NCI-H510A (cell line): Measurements from ENCODE around the gene TSPAN18.

Experiments used
- DNase-seq: peaks from one replicate; lab custom pipeline; 2025; lab: John Stamatoyannopoulos, UW

TSPAN18 gene

GRCh38 chr11:44759743-44760476 is 33.1 kb downstream of the TSPAN18 start:
- no peak for DNase-seq

- DNase-seq = no peak
Measured at GRCh38 chr11:44760477-44760872, 33.7 kb downstream of the TSPAN18 start.

DNA sequence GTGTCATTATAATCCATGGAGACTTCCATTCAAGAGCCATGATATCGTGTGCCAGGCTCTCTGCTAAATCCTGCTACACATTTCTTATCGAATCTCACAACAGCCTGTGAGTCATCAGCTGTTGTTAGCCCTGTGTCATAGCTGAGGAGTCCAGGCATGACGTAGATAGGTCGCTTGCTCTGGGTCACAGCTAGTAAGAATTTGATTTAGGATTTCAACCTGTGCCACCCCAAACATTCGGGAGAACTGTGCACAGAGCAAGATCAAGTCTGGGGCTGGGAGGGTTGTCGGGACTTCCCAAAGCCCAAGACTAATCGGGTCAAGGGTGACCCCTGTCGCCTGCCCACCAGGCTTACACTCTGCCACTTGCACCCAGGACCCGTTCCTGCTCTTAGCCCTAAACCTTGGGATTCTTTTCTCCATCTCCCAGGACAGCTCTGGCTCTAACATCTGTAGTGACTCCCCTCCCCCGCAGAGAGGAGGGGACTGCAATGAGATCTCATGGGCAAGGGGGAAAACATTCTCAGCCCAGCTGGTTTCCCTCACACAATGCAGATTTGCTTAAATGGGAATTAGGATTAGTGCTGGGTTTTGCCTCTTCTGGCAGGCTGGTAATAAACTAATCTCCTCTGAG is 34.3 kb downstream of the TSPAN18 start:
- DNase-seq = no peak

- no peak for DNase-seq
Measured at GRCh38 chr11:44761551-44761961, 34.8 kb downstream of the TSPAN18 start.

GRCh38 chr11:44763121-44763820 is 36.5 kb downstream of the TSPAN18 start:
- DNase-seq = no peak

DNA sequence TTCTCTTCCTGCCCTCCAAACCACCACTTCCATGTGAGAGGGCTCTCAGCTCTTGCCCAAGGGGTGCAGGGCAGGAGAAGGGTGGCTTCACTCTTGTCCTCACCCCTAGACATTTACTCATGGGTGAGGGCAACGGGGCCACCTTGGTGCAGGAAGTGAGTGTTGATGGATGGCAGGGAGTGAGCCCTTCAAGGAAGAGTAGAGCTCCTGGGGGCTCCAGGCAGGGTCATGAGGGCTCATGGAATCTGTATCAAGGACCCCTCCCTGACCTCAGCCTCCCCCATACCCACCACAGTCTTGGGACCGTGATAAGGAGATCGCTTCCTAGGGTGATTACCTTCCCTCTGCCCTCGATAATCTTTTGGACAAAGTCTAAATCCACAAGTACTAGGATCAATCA is 37.8 kb downstream of the TSPAN18 start:
- no peak for DNase-seq

DNA sequence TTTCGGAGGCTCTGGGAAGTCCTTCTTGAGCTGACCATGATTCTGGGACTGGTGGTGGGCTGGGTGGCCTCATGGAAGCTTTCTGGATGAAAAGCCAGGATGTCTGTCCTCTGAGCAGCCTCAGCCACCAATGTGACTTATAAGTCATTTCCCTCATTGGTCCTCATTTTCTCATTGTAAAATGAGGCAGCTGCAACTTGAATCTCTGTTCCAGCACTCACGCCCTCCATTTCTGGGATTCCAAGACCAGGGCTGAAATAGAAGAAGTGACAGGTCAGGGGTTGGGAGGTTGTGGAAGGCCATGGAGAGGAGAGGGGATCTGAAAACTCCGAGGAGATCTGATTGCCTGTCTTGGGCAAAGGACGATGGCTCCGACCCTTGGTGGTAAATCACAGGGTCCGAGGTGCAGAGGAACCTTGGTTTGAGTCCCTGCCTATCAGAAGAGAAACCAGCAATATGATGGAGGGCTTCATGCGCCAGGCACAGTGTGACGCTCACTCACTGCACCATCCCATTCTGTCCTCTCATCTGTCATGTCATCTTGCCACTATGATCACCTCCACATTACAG is 38.3 kb downstream of the TSPAN18 start:
- no peak for DNase-seq

- DNase-seq = no peak
Measured at GRCh38 chr11:44765676-44766075, 38.9 kb downstream of the TSPAN18 start.

GRCh38 chr11:44766112-44766971 is 39.6 kb downstream of the TSPAN18 start:
- DNase-seq = no peak

- no peak for DNase-seq
Measured at GRCh38 chr11:44766972-44767278, 40.2 kb downstream of the TSPAN18 start.

- DNase-seq = no peak
Measured at GRCh38 chr11:44767421-44767820, 40.7 kb downstream of the TSPAN18 start.

DNA sequence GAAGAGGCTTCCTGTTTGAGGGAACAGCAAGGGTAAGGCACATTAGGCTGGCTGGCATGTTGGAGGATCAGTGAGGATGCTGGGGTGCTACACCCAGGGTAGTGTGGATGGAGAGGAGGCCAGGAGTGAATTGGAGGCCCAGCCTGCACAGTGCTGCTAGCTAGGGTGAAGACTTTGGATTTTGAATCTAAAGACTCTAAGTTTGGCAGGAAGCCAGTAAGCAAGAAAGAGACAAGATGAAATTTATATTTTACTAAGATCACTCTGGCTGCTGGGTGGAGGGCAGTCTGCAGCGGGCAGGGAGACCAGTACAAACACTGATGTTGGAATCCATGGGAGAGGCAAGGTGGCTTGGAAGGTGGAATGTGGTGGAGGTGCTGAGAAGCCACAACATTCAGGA is 43.6 kb downstream of the TSPAN18 start:
- DNase-seq = no peak

GRCh38 chr11:44771252-44771734 is 44.5 kb downstream of the TSPAN18 start:
- DNase-seq = no peak

- no peak for DNase-seq
Measured at GRCh38 chr11:44771841-44772240, 45.1 kb downstream of the TSPAN18 start.

DNA sequence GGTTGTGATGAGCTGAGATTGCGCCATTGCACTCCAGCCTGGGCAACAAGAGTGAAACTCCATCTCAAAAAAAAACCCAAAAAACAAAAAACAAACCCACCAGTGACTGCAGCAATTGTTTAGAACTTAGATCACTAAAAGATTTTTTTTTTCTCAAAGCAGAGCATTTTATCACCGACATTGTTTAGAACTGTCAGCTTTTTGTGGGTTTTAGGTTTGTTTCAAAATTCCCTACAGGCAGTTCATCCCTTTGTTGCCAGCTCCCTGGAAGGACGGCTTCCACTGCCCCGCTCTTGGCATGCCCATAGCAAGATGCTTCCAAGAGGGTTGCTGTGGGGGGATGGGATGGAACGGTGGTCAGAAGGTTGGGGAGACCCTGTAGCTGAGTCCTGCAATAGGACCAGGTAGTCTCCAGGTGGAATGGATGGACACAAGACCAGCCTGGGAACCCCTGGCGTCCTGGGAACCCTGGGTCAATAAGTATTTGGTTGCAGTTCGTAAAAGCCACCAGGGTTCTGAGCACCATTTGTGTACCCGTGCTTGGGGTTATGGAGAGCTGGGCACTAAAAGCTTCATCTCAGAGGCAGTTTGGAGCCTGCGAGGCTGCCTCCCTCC is 46.7 kb downstream of the TSPAN18 start:
- DNase-seq = no peak

- DNase-seq = no peak
Measured at GRCh38 chr11:44774108-44774507, 47.3 kb downstream of the TSPAN18 start.

- no peak for DNase-seq
Measured at GRCh38 chr11:44774731-44775130, 48.0 kb downstream of the TSPAN18 start.

DNA sequence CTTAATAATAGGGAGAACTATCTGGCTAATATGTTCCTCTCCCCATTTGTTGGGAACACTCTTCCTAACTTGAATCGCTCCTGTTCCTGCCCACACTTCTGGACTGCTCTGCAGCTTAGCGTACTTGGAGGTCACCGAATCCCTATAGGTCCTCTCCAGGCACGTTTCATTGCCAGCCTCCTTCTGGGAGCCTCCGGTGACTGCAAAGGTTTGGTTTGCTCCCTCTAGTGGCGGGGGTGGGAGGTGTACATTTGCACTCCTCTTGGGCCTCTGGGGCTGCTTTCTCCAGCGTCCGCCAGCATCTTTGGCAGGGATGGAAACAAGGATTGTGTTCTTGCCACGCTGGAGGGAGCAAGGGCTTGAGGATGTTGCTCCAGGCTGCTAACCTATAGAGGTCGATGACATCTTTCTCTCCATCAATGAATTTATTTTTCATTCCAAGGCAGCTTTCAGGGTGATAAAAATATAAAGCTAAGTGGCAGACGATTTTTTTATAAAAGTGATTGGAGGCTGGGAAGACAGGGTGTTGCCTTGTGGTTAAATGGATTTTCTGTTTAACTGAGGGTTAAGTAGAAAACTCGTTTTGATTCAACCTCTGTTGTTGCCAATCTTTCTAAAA is 48.7 kb downstream of the TSPAN18 start:
- DNase-seq = no peak

GRCh38 chr11:44775985-44776446 is 49.3 kb downstream of the TSPAN18 start:
- no peak for DNase-seq

DNA sequence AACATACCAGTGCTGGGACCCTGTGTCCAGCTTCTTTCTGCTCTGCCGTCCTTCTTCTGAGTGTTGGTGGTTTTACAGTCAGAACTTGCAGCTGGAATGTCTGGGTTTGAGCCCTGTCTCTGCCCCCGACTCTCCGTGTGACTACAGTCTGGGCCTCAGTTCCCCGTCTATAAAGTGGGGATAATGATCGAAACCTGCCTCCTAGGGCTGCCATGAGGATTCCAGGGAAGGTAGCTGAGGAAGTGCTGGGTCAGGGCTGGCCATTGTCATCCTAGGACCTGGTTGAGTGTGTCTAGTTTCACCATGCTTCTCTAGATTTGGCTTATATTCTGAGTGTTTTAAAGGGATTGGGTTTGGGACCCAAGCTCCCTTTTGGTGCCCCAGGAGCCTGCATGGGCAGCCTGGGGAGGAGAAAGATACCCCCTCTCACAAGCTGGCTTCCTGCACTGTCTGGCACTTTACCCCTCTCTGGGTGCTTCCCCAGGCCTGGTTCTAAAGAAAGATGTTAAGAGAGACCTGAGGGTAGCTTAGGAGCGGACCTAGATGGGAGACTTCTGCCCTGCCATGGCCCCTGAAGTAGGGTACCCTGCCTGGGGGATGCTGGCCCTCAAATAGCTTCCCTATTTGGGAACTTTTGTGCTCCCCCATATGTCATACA is 49.9 kb downstream of the TSPAN18 start:
- DNase-seq = no peak
